ENCODE results near the gene CENPS. TPM values are rescaled to one million over a fixed set of nuclear protein-coding genes. Genes with fewer than 3 reads are reported as not detected.

CENPS gene
- total and polyA plus RNA-seq, 2 of the 13 experiments (the other 11 are each of a cell fraction or from before 2014, with no cell fraction given), result 3.3 to 22.0 TPM

DNA sequence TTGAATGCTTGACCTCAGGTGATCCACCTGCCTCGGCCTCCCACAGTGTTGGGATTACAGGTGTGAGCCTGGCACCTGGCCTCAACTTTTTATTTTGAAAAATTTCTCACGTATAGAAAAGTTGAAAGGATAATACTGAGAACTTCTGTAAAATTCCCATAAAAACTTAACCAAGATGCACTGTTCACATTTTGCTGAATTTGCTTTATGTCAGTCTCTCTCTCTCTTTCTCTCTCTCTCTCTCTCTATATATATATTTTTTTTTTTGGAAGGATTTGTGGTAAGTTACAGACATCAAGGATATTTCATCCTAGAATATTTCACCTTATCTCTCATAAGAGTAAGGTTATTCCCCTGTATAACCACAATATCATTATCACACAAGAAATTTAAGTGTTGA, 50.4 kb downstream of the CENPS start:
- no peak overlapping the region for H3K4me3 ChIP-seq (replicated peaks in 1 of 3; ENCODE audit: insufficient read depth in 1 of 3, low read depth in 2 of 3, low read length in 3 of 3)
- TF ChIP-seq, protein P1, sequence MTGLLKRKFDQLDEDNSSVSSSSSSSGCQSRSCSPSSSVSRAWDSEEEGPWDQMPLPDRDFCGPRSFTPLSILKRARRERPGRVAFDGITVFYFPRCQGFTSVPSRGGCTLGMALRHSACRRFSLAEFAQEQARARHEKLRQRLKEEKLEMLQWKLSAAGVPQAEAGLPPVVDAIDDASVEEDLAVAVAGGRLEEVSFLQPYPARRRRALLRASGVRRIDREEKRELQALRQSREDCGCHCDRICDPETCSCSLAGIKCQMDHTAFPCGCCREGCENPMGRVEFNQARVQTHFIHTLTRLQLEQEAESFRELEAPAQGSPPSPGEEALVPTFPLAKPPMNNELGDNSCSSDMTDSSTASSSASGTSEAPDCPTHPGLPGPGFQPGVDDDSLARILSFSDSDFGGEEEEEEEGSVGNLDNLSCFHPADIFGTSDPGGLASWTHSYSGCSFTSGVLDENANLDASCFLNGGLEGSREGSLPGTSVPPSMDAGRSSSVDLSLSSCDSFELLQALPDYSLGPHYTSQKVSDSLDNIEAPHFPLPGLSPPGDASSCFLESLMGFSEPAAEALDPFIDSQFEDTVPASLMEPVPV (CRISPR knock-in tag; IDR thresholded peaks at IDR 0.05), result no peak
- TF ChIP-seq ATF1 (CRISPR knock-in tag; IDR thresholded peaks at IDR 0.05) (no peak), RNF2 (conservative IDR thresholded peaks at IDR 0.05; ENCODE audit: low read depth) (no peak), ZNF776 (CRISPR knock-in tag; IDR thresholded peaks at IDR 0.05) (no peak), KLF6 (CRISPR knock-in tag; IDR thresholded peaks at IDR 0.05) (no peak), LCORL (IDR thresholded peaks at IDR 0.05) (no peak), LCORL (CRISPR knock-in tag; IDR thresholded peaks at IDR 0.05) (no peak), ZC3H4 (CRISPR knock-in tag; IDR thresholded peaks at IDR 0.05; ENCODE audit: borderline replicate concordance) (no peak)
- POLR2A ChIA-PET, result no interaction called here
- in situ Hi-C loops (cut with HindIII; ENCODE audit: extremely low pct_ligation_motif_present, low pct_unique_long_range_greater_than_20kb), result no loop called here
- DNase-seq (ENCODE audit: low spot score) (no peak), ATAC-seq (no peak), FAIRE-seq (no peak)
- intact Hi-C loops (cut with micrococcal nuclease; ENCODE audit: unreplicated experiment), result no loop called here
- no peaks in the 10 kb centered on the region for H3K9me3 ChIP-seq (ENCODE audit: low read length)
- CTCF ChIA-PET (ENCODE audit: low intra/inter-chr PET ratio, low total read pairs), result no interaction called here
- H3K4me2 ChIP-seq (ENCODE audit: low read depth, low read length), result no peak overlapping the region
- no peak overlapping the region for H2AFZ ChIP-seq (ENCODE audit: low read length)
- BruUV-seq (replicated peaks), result no TSS peak
- 0 out of 2 replicates have a peak, but pooled peaks cover 3% of the 10 kb centered on the region for H4K20me1 ChIP-seq (ENCODE audit: insufficient read depth, low read length)
- no peaks in the 10 kb centered on the region for H3K27me3 ChIP-seq (ENCODE audit: control insufficient read depth in 1 of 2, insufficient read depth in 2 of 2, low read length in 2 of 2)
- H3K36me3 ChIP-seq (replicated peaks in 1 of 2; ENCODE audit: control insufficient read depth in 1 of 2, insufficient read depth in 2 of 2, low read length in 2 of 2), result 0 out of 5 replicates have a peak, but pooled peaks cover 2 to 4% of the 10 kb centered on the region in 2 experiments
- 96% methylated on average over 2 of the region's 2 CpGs for WGBS (ENCODE audit: low lambda C conversion rate)
- H3K79me2 ChIP-seq (ENCODE audit: insufficient read depth, low read length), result peaks cover 58% of the 10 kb centered on the region
- no peak overlapping the region for H3K27ac ChIP-seq (ENCODE audit: extremely low read length, insufficient read depth, low read length)
- peaks cover 20% of the 10 kb centered on the region for H3K4me1 ChIP-seq (ENCODE audit: insufficient read depth, low read length)
- no peak overlapping the region for H3K9ac ChIP-seq (ENCODE audit: insufficient read depth, low read depth, low read length)

DNA sequence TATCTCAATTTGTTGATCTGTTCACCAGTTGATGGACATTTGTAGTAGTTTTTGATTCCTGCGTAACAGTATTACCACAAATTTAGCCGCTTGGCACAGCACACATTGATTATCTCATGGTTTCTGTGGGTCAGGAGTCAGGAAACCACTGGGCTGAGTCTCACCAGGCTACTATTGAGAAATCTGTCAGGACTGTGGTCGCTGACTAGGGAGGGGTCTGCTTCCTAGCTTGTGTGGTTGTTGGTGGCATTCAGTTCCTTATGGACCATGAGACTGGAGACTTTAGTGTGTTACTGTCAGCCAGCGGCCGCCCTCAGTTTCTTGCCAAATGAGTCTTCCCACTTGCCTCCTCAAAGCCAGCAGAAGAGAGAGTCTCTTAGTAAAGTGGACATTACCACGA, 54.3 kb downstream of the CENPS start:
- Histone ChIP-seq H3K27ac (ENCODE audit: extremely low read length, insufficient read depth, low read length) (no peak overlapping the region), H3K4me2 (ENCODE audit: low read depth, low read length) (no peak overlapping the region), H3K9me3 (ENCODE audit: low read length) (no peaks in the 10 kb centered on the region; the same call in 1 of the 2 replicates), H3K4me3 (replicated peaks in 1 of 3; ENCODE audit: insufficient read depth in 1 of 3, low read depth in 2 of 3, low read length in 3 of 3) (no peak overlapping the region), H4K20me1 (ENCODE audit: insufficient read depth, low read length) (peaks cover 12% of the 10 kb centered on the region; the same call in 1 of the 2 replicates), H3K9ac (ENCODE audit: insufficient read depth, low read depth, low read length) (no peak overlapping the region), H3K36me3 (replicated peaks in 1 of 2; ENCODE audit: control insufficient read depth in 1 of 2, insufficient read depth in 2 of 2, low read length in 2 of 2) (no peaks in the 10 kb centered on the region), H3K27me3 (ENCODE audit: control insufficient read depth in 1 of 2, insufficient read depth in 2 of 2, low read length in 2 of 2) (no peaks in the 10 kb centered on the region), H3K4me1 (ENCODE audit: insufficient read depth, low read length) (peaks cover 11% of the 10 kb centered on the region), H3K79me2 (ENCODE audit: insufficient read depth, low read length) (peaks cover 37% of the 10 kb centered on the region), H2AFZ (ENCODE audit: low read length) (no peak overlapping the region)
- ATAC-seq (no peak), FAIRE-seq (no peak), DNase-seq (ENCODE audit: low spot score) (no peak)
- 97% methylated on average over 6 of the region's 6 CpGs for WGBS (ENCODE audit: low lambda C conversion rate)
- POLR2A ChIA-PET, result no interaction called here
- BruUV-seq (replicated peaks), result no TSS peak
- in situ Hi-C loops (cut with HindIII; ENCODE audit: extremely low pct_ligation_motif_present, low pct_unique_long_range_greater_than_20kb) (no loop called here), intact Hi-C loops (cut with micrococcal nuclease; ENCODE audit: unreplicated experiment) (no loop called here)
- CTCF ChIA-PET (ENCODE audit: low intra/inter-chr PET ratio, low total read pairs), result no interaction called here
- no peak for TF ChIP-seq ZNF652 (CRISPR knock-in tag; IDR thresholded peaks at IDR 0.05; ENCODE audit: borderline replicate concordance, low read depth)
